Activated T-cell treated with anti-CD3 and anti-CD28 coated beads, Interleukin-2, amount 50 U/mL, for 4 hours (primary cell): ENCODE results near the gene PLCB2. TPM values are rescaled to one million over a fixed set of nuclear protein-coding genes. Genes with fewer than 3 reads are reported as not detected.

Experiments
- ATAC-seq, 2 donors: fragments of 200-7000 bp; cut with Tn5 transposase; one replicate each; pipeline ENCODE4 v1.10.0; 2021
- DNase-seq: peaks from one replicate; pipeline ENCODE4 v3.0.0-alpha.2; 2020
- H3K27me3 Mint-ChIP-seq: one replicate; pipeline ENCODE4 v1.8.0; 2021; ENCODE audit warnings: low read depth, mixed read lengths
- H3K36me3 Mint-ChIP-seq: one replicate; pipeline ENCODE4 v1.8.0; 2022; ENCODE audit warnings: mixed read lengths; ENCODE audit not compliant: insufficient read depth
- H3K4me1 Mint-ChIP-seq: one replicate; pipeline ENCODE4 v1.8.0; 2021; ENCODE audit warnings: low read depth, mixed read lengths
- H3K4me3 Mint-ChIP-seq: one replicate; pipeline ENCODE4 v1.8.0; 2021; ENCODE audit warnings: mild to moderate bottlenecking, moderate library complexity, mixed read lengths
- H3K9me3 Mint-ChIP-seq: one replicate; pipeline ENCODE4 v1.8.0; 2021; ENCODE audit warnings: mixed read lengths
- total RNA-seq, 3 donors: library from RNA; stranded (reverse); gene quantifications; one replicate each; pipeline ENCODE4 v1.2.1, GENCODE V29; 2021

PLCB2 gene
- total RNA-seq, 3 donors from 2014 or later, result 41.7 to 50.3 (median 48.6) TPM

GRCh38 chr15:40257656-40258450 is 49.9 kb downstream of the PLCB2 start:
- ATAC-seq, result no peak
- H3K9me3 Mint-ChIP-seq, result no peaks in the 10 kb centered on the region
- peaks cover 9% of the 10 kb centered on the region for H3K4me1 Mint-ChIP-seq

GRCh38 chr15:40256638-40257235 is 51.0 kb downstream of the PLCB2 start:
- Mint-ChIP-seq H3K4me3 (no peak overlapping the region), H3K36me3 (no peaks in the 10 kb centered on the region), H3K4me1 (peaks cover 9% of the 10 kb centered on the region), H3K27me3 (peaks cover 30% of the 10 kb centered on the region), H3K9me3 (no peaks in the 10 kb centered on the region)
- ATAC-seq, result peak in 1 of 2 donors; percentile 33
- no peak for DNase-seq

More at GRCh38 chr15:40257656-40258450, 49.9 kb downstream of the PLCB2 start:
- Mint-ChIP-seq H3K4me3 (no peak overlapping the region), H3K36me3 (no peaks in the 10 kb centered on the region), H3K27me3 (peaks cover 28% of the 10 kb centered on the region)
- no peak for DNase-seq

DNA sequence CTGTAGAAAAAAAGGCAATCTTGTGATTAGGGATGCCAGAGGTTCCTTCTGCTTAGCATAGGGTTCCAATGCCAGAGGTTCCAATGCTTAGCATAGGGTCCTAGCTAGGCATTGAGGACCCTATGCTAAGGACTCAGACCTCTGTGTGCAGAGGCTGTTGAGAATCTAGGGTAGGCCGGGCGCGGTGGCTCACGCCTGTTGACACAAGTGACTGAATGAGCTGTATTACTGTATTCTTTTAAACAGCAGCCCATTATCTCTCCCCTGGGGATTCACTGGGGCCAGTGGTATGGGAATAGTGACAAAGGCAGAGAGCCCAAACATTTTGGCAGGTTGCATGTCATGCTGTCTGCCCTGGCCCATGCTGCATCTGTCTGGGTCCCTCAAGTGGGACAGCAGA is 52.7 kb downstream of the PLCB2 start:
- no peaks in the 10 kb centered on the region for H3K9me3 Mint-ChIP-seq
- ATAC-seq (no peak), DNase-seq (no peak)
- no peaks in the 10 kb centered on the region for H3K36me3 Mint-ChIP-seq
- H3K27me3 Mint-ChIP-seq, result peaks cover 39% of the 10 kb centered on the region
- H3K4me3 Mint-ChIP-seq, result no peak overlapping the region
- peaks cover 9% of the 10 kb centered on the region for H3K4me1 Mint-ChIP-seq

GRCh38 chr15:40254452-40254851 is 53.3 kb downstream of the PLCB2 start:
- no peaks in the 10 kb centered on the region for H3K9me3 Mint-ChIP-seq
- no peak overlapping the region for H3K4me3 Mint-ChIP-seq
- H3K36me3 Mint-ChIP-seq, result no peaks in the 10 kb centered on the region

DNA sequence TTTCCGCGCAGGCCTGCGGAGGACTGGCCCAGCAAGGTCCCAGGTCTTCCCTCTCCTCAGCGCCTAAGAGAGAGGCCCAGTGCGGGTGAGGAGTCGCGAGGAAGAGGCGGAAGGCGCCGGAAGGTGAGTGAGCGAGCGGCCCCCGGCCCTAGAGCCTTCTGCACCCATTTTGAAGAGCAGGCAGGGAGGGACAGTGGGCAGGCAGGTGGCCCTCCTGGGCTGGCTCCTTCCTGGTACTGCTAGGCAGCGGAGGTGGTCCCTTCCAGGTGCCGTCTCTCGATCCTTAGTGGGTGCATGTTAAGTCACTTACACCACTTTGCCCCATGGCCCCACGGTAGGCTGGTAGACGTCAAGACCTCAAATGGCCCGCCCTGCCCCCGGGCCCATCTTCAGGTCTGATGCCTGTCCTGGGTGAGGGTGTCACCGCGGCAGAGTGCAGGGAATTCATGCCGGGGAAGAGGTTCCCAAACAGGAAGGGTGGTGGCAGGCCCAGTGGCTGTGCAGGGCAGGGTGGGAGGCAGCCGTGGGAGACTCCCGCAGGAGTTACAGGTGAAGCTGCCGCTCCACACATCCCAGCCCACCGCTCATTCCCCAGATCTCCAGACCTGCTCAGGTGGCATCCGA is 54.5 kb downstream of the PLCB2 start:
- ATAC-seq (peak; percentile 28 to 45), DNase-seq (no peak)
- H3K9me3 Mint-ChIP-seq, result no peaks in the 10 kb centered on the region
- H3K36me3 Mint-ChIP-seq, result no peaks in the 10 kb centered on the region
- peaks cover 9% of the 10 kb centered on the region for H3K4me1 Mint-ChIP-seq
- H3K27me3 Mint-ChIP-seq, result peaks cover 37% of the 10 kb centered on the region
- peak overlapping the region; percentile 69 for H3K4me3 Mint-ChIP-seq

More at GRCh38 chr15:40254452-40254851, 53.3 kb downstream of the PLCB2 start:
- ATAC-seq (no peak), DNase-seq (no peak)
- H3K27me3 Mint-ChIP-seq, result peaks cover 39% of the 10 kb centered on the region
- peaks cover 9% of the 10 kb centered on the region for H3K4me1 Mint-ChIP-seq

- Mint-ChIP-seq H3K36me3 (no peaks in the 10 kb centered on the region), H3K4me1 (peaks cover 9% of the 10 kb centered on the region), H3K4me3 (peak overlapping the region; percentile 69), H3K27me3 (peaks cover 37% of the 10 kb centered on the region), H3K9me3 (no peaks in the 10 kb centered on the region)
- ATAC-seq, result peak; percentile 51 to 72
- DNase-seq, result no peak
Observed at GRCh38 chr15:40252438-40253166, 55.1 kb downstream of the PLCB2 start.

GRCh38 chr15:40252141-40252437 is 55.6 kb downstream of the PLCB2 start:
- DNase-seq (no peak), ATAC-seq (no peak)
- Mint-ChIP-seq H3K9me3 (no peaks in the 10 kb centered on the region), H3K4me3 (no peak overlapping the region), H3K4me1 (peaks cover 9% of the 10 kb centered on the region), H3K27me3 (peaks cover 37% of the 10 kb centered on the region), H3K36me3 (no peaks in the 10 kb centered on the region)

- Mint-ChIP-seq H3K9me3 (no peaks in the 10 kb centered on the region), H3K36me3 (no peaks in the 10 kb centered on the region), H3K27me3 (peaks cover 37% of the 10 kb centered on the region), H3K4me1 (peaks cover 9% of the 10 kb centered on the region), H3K4me3 (peak overlapping the region; percentile 42)
- ATAC-seq, result no peak
- DNase-seq, result no peak
Observed at GRCh38 chr15:40251486-40252140, 56.1 kb downstream of the PLCB2 start.

GRCh38 chr15:40250771-40251483 is 56.8 kb downstream of the PLCB2 start:
- Mint-ChIP-seq H3K4me3 (no peak overlapping the region), H3K9me3 (no peaks in the 10 kb centered on the region), H3K27me3 (peaks cover 37% of the 10 kb centered on the region), H3K36me3 (no peaks in the 10 kb centered on the region), H3K4me1 (peaks cover 8% of the 10 kb centered on the region)
- no peak for ATAC-seq
- no peak for DNase-seq

- peaks cover 8% of the 10 kb centered on the region for H3K4me1 Mint-ChIP-seq
- no peak overlapping the region for H3K4me3 Mint-ChIP-seq
- no peaks in the 10 kb centered on the region for H3K9me3 Mint-ChIP-seq
- DNase-seq (no peak), ATAC-seq (no peak)
- peaks cover 34% of the 10 kb centered on the region for H3K27me3 Mint-ChIP-seq
- H3K36me3 Mint-ChIP-seq, result no peaks in the 10 kb centered on the region
Observed at GRCh38 chr15:40250304-40250656, 57.5 kb downstream of the PLCB2 start.

DNA sequence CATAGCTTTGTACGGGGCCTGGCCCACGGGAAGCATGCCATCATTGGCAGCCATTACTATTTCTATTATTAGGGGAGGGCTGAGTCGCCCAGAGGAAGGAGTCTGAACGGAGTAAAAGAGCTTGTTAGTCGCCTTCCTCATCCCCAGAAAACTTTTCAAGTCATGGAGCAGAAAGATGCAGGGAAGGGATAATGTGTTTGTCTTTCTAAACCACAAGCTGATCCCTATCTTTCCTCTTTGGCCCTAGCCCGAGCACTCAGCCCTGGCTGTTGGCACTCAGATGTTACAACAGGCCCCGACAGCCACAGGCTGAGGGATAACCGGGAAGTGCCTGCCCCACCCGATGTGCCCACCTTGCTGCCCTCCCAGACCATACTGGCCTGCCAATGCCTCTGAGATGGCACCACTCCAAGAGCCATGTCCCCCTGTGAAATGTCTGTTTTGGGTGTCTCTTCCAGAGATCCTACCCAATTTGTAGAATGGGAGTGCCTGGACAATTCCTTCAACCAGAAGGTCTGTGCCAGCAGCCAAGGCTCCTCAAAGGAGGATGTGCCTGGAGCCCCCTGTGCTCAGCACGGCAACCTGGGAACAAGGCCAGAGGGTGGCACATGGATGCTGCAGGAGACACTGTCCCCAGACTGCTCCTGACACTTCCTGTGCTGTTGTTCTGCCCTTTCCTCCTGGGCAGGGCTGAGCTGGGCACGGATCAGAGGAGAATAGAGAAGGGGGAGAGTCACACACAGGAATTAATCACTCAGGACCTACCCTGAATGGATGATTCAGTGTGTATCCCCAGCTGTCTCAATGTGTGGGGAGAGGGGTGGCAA is 58.0 kb downstream of the PLCB2 start:
- Mint-ChIP-seq H3K36me3 (no peaks in the 10 kb centered on the region), H3K4me3 (no peak overlapping the region), H3K27me3 (peaks cover 28% of the 10 kb centered on the region), H3K9me3 (no peaks in the 10 kb centered on the region), H3K4me1 (peaks cover 8% of the 10 kb centered on the region)
- ATAC-seq (no peak), DNase-seq (no peak)

DNA sequence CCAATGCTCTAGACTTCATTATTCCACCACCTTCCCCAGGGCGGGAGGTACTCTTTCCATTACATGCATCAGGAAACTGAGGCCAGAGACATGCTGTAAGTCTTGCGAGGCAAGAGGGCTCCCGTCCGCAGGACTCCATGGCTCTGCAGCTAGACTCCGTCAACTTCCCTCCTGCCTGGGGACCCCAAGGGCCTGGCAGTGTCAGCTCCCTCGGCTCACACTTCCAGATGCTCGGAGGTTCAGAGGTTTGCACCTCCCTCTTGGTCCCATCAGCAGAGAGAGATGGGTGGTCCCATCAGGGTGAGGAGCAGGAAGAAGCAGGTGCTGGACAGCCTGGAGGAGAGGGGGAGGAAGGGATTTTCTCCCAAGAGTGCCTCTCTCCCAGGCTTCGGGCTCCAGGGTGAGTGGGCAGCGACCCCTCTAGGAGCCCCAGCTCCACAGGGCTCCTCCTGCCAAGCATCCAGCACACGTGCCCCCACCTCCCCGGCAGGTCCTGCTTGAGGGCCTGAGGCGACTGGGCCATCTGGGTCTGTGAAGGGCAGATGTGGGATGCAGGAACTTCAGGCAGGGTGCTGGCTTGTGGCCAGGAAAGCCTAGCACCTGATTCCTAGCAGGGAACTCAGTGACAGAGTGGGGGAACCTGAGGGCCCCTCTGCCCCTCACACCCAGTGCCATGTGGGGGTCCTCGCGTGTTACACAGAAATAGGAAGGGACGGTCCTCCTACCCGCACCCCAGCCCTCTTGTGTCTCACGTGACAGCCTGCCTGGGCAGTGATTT is 59.5 kb downstream of the PLCB2 start:
- Mint-ChIP-seq H3K36me3 (no peaks in the 10 kb centered on the region), H3K4me1 (peaks cover 4% of the 10 kb centered on the region), H3K4me3 (no peak overlapping the region), H3K27me3 (peaks cover 15% of the 10 kb centered on the region), H3K9me3 (no peaks in the 10 kb centered on the region)
- ATAC-seq (no peak), DNase-seq (no peak)
